HT1080 (cell line): ENCODE results near the gene CTDSPL2. TPM values are rescaled to one million over a fixed set of nuclear protein-coding genes. Genes with fewer than 3 reads are reported as not detected.
"Not testable (repeated sequence)": the region's sequence is repeated elsewhere in the genome, so short reads cannot be mapped to it uniquely, and the experiment has no call there.

ENCODE experiments used
- DNase-seq: peaks from one replicate; pipeline ENCODE4 v3.0.0-alpha.2; 2015; ENCODE audit warnings: low read depth
- polyA plus RNA-seq, 2 experiments: library from polyadenylated mRNA; depleted of rRNA; stranded (reverse); fragments of >200 nt; gene quantifications; 2 replicates each; pipeline ENCODE4 v1.2.3, GENCODE V29; 2015
- total RNA-seq: library from RNA; depleted of rRNA; stranded (reverse); fragments of >200 nt; shearing (Covaris generic); gene quantifications from 2 replicates; pipeline ENCODE4 v1.2.3, GENCODE V29; 2014; rRNA removed

Gene CTDSPL2
- 60.1 and 69.7 TPM in 2 replicates for total RNA-seq
- polyA plus RNA-seq (2015; cell fraction: cytosol; rRNA removed) = 24.9 TPM in 2 replicates
- 29.8 and 31.7 TPM in 2 replicates for polyA plus RNA-seq (2015; cell fraction: nucleus; rRNA removed)

DNA sequence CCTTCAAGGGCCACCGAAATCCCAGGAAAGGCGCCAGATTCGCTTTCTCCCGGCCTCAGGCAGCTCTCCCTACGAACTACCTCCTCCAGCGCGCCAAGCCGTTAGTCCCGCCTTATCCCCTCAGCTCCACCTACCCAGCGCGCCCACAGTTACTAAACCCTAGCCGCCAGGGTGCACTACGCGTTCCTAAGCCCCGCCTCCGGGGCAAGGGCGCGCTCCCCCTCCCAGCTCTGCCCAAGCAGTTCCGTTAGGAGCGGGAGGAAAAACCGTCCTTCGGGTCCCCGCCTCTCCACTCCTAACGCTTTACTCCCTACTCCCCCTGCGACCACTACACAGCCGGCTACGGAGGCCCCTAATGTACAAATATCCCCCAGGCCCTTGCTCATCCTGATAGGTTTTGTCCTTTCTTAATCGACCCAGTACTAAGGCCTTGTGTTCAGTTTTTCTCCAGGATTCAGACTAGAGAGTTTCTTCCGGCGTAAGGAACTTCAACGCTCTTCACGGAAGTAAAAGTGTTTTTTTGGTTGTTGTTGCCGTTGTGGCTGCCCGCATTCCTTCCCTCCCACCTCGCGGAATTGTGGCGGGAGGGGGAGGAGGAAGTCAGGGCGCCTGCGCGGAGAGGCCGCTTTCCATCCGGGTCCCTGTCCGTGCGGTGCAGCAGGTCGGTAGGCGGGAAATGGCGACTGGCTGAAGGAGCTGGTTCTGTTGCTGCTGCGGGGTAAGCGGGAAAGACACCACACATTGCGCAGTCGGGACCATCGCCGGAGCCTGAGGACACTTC is at the start of gene CTDSPL2:
CTDSPL2 (plus strand) TSS at position 655 of the 781 bp plus-strand sequence. CDS start 31,386 bp downstream, outside the sequence.
- peak; percentile 99 for DNase-seq

- no peak for DNase-seq
These were observed 46.2 kb upstream of the CTDSPL2 start for GRCh38 chr15:44381236-44381635.

- no peak for DNase-seq
These were observed 42.0 kb upstream of the CTDSPL2 start for GRCh38 chr15:44385344-44385942.

- no peak for DNase-seq
These were observed 33.4 kb upstream of the CTDSPL2 start for GRCh38 chr15:44394062-44394461.

DNA sequence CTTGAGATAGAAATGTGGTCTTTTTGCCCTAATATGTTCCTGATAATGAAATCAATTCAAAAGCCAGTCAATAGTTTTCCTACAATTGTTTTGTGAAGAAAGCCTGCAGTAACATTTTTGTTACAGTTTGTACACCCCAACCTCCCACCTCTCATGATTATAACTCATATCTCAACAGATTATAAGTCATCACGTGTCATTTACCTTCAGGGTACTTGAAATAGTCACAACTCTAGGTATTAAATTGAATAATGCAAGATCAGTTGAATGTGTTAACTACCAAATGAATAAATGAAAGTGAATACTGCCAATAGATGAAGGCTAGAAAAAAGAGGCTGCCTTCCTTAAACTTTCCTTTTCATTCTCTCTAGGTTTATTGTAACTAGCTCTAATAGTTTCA is 32.9 kb upstream of the CTDSPL2 start:
- DNase-seq = no peak

DNA sequence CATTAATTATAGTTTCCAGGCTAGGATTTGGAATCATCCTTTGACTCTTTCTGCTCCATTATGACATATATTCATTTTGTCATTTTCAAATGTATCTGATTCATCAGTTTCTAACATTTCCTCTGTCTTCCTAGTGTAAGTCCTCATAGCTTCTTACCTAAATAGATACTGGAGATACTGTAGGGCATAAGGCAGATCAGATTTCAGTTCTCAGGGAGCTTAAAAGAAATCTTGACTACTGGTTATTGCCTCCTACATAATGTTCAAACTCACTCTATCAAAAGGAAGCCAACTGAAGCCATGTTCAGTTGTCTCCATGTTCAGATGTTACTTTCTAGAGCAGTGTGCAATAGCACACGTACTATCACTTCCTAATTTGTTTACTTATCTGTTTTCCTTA is 29.6 kb upstream of the CTDSPL2 start:
- DNase-seq = no peak

DNA sequence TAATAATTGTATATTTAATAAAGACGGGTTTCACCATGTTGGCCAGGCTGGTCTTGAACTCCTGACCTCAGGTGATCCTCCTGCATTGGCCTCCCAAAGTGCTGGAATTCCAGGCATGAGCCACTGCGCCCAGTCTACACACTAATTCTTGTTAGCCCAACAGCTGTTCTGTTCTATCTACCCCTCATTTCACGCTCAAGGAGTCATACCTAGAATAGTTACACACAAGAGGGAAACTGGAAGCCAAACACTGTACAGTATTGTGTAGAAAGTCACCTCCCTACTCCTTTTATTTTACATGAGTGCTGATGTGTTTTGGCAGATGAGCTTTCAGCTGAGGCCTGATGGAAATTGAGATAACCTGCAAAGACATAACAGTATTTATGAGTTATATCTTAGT is 13.4 kb upstream of the CTDSPL2 start:
- no peak for DNase-seq

GRCh38 chr15:44427756-44428724 is 611 bp downstream of the CTDSPL2 start:
- DNase-seq = no peak

GRCh38 chr15:44435893-44436667 is 8.7 kb downstream of the CTDSPL2 start:
- DNase-seq = peak; percentile 5

DNA sequence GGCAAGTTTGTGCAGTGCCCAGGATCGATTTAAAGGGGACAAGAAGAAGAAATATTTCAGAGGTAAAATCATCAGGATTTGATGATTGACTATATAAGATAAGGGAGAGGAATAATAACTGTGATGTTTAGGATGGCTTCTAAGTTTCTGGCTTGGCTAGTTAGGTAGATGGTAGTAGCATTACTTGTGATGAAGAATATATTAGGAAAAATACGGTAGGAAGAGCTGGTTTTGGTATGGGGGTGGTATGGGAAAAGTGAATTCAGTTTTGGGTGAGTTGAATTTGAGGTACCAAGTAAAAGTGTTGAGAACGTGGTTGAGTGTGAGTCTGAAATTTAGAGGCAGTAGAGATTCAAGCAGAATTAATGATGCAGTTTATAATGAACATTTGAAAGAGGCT is 11.0 kb downstream of the CTDSPL2 start:
- no peak for DNase-seq

- DNase-seq = no peak
These were observed 13.7 kb downstream of the CTDSPL2 start for GRCh38 chr15:44441095-44441501.

- no peak for DNase-seq
These were observed 16.1 kb downstream of the CTDSPL2 start for GRCh38 chr15:44443515-44443914.

- DNase-seq = no peak
These were observed 20.4 kb downstream of the CTDSPL2 start for GRCh38 chr15:44447772-44448376.

GRCh38 chr15:44450172-44450571 is 22.7 kb downstream of the CTDSPL2 start:
- no peak for DNase-seq

GRCh38 chr15:44453578-44454283 is 26.3 kb downstream of the CTDSPL2 start:
- not testable (repeated sequence) for DNase-seq

DNA sequence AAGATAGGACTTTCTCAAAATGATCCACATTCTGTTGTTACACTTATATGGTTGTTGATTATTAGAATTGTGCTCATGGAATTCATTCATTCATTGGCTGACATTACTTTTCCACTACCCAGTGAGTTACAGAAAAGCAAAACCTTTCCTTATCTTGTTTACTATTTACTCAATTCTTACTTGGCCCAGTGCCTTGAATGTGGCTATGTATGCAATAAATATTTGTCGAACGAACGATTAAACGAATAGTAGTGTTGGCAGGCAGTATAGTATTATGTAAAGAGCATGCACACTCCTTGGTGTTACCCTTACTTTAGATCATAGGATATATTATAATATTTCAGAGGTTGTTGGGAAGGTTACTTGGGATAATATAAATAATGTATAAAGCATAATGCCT is 31.0 kb downstream of the CTDSPL2 start:
- no peak for DNase-seq

DNA sequence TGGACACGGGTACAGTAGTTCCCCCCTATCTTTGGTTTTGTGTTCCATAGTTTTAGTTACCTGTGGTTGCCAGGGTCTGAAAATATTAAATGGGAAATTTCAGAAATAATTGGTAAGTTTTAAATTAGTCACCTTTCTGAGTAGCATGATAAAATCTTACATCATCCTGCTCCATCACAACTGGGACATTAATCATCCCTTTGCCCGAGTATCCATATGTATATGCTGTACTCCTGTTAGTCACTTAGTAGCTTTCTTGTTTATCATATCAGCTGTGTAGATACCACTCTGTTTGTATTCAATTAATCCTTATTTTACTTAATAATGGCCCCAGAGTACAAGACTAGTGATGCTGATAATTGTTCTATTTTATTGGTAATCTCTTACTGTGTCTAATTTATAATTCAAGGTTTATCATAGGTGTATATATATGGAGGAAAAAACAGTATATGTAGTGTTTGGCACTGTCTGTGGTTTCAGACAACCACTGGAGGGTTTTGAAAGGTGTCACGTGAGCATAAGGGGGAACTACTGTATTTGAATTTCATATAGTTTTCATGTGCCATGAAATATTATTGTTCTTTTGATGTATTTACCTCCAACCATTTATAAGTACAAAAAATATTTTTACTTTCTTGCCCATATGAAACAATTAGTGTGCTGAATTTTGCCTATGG is 41.4 kb downstream of the CTDSPL2 start:
- DNase-seq = peak; percentile 58

DNA sequence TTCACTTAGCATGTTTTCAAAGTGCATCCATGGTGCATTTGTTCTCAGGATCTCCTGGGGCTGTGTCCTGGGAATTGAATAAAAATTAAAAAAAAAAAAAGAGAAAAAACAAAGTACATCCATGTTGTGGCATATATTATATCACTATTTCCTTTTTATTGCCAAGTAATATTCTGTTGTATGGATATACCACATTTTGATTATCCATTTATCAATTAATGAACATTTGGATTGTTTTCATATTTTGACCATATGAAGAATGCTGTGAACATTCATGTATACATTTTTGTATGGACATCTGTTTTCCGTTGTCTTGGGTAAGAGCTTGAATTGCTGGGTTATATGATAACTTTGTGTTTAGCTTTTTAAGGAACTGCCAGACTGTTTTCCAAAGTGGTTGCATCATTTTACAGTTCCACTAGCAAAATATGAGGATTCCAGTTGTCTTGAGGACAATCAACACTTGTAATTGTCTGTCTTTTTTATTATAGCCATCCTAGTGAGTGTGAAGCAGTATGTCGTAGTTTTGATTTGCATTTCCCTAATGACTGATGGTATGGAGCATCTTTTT is 44.5 kb downstream of the CTDSPL2 start:
- DNase-seq = no peak

- DNase-seq = no peak
These were observed 51.9 kb downstream of the CTDSPL2 start for GRCh38 chr15:44479343-44479742.
